Astrocyte (in vitro differentiated cells and primary cell): ENCODE results near the gene FAM3A. TPM values are rescaled to one million over a fixed set of nuclear protein-coding genes. Genes with fewer than 3 reads are reported as not detected.

Experiments used
- DNase-seq: peaks from one replicate; pipeline ENCODE4 v3.0.0-alpha.2; 2010; ENCODE audit warnings: low read depth
- FAIRE-seq: peaks from 2 replicates; lab custom pipeline; 2011; peaks lifted over from hg19 to GRCh38; lab: Jason Lieb, UNC
- H2AFZ ChIP-seq: 2 replicates; pipeline ENCODE4 v1.6.0; 2012; ENCODE audit warnings: low read depth, low read length, inconsistent platforms
- H3K27ac ChIP-seq: 2 replicates; pipeline ENCODE4 v1.5.1; 2011; ENCODE audit warnings: low read depth, low read length, inconsistent platforms
- H3K27me3 ChIP-seq: 2 replicates; pipeline ENCODE4 v1.6.0; 2011; ENCODE audit warnings: low read length, inconsistent platforms; ENCODE audit not compliant: insufficient read depth
- H3K36me3 ChIP-seq: 2 replicates; pipeline ENCODE4 v1.5.1; 2011; ENCODE audit warnings: low read length, inconsistent platforms; ENCODE audit not compliant: insufficient read depth
- H3K4me1 ChIP-seq: 2 replicates; pipeline ENCODE4 v1.5.1; 2011; ENCODE audit warnings: low read length, inconsistent platforms; ENCODE audit not compliant: insufficient read depth
- H3K4me2 ChIP-seq: 2 replicates; pipeline ENCODE4 v1.6.0; 2012; ENCODE audit warnings: low read length, inconsistent platforms
- H3K4me3 ChIP-seq: 2 replicates; pipeline ENCODE4 v1.5.1; 2011; ENCODE audit warnings: low read depth, mild to moderate bottlenecking, low read length, inconsistent platforms; ENCODE audit not compliant: insufficient read depth
- H3K79me2 ChIP-seq: 2 replicates; pipeline ENCODE4 v1.6.0; 2012; ENCODE audit warnings: mild to moderate bottlenecking, low read length, inconsistent platforms; ENCODE audit not compliant: insufficient read depth
- H3K9ac ChIP-seq: 2 replicates; pipeline ENCODE4 v1.6.0; 2012; ENCODE audit warnings: mild to moderate bottlenecking, low read length, inconsistent platforms
- H3K9me3 ChIP-seq: 2 replicates; pipeline ENCODE4 v1.5.1; 2012; ENCODE audit warnings: low read depth, mild to moderate bottlenecking, low read length, inconsistent platforms; ENCODE audit not compliant: insufficient read depth
- H4K20me1 ChIP-seq: 2 replicates; pipeline ENCODE4 v1.6.0; 2012; ENCODE audit warnings: low read length, inconsistent platforms; ENCODE audit not compliant: insufficient read depth
- H3K27ac Mint-ChIP-seq: one replicate; pipeline ENCODE4 v1.8.0; 2021; ENCODE audit warnings: mild to moderate bottlenecking, mixed read lengths; ENCODE audit not compliant: unreplicated experiment
- H3K27me3 Mint-ChIP-seq: one replicate; pipeline ENCODE4 v1.8.0; 2021; ENCODE audit warnings: low read depth, mixed read lengths; ENCODE audit not compliant: unreplicated experiment
- H3K36me3 Mint-ChIP-seq: one replicate; pipeline ENCODE4 v1.8.0; 2021; ENCODE audit warnings: low read depth, mixed read lengths; ENCODE audit not compliant: unreplicated experiment
- H3K4me1 Mint-ChIP-seq: one replicate; pipeline ENCODE4 v1.8.0; 2021; ENCODE audit warnings: low read depth, mixed read lengths; ENCODE audit not compliant: unreplicated experiment
- H3K4me3 Mint-ChIP-seq: one replicate; pipeline ENCODE4 v1.8.0; 2021; ENCODE audit warnings: mild to moderate bottlenecking, moderate library complexity, mixed read lengths; ENCODE audit not compliant: unreplicated experiment
- H3K9me3 Mint-ChIP-seq: one replicate; pipeline ENCODE4 v1.8.0; 2021; ENCODE audit warnings: mild to moderate bottlenecking, mixed read lengths; ENCODE audit not compliant: unreplicated experiment
- CTCF ChIP-seq: IDR thresholded peaks from 2 replicates; pipeline ENCODE4 v1.5.1; 2011; ENCODE audit warnings: low read depth, mild to moderate bottlenecking, inconsistent platforms, low read length, moderate library complexity; ENCODE audit not compliant: insufficient read depth
- EZH2 ChIP-seq: IDR thresholded peaks from 2 replicates; pipeline ENCODE4 v1.6.1; 2012; ENCODE audit warnings: mild to moderate bottlenecking, low read length, inconsistent platforms; ENCODE audit not compliant: insufficient read depth
- total RNA-seq: library from RNA; stranded (reverse); gene quantifications from 2 replicates; pipeline ENCODE4 v1.2.1, GENCODE V29; 2021

FAM3A gene
- total RNA-seq, 1 donor from 2014 or later: 20.9 TPM

GRCh38 chrX:154486052-154486395, 30.0 kb downstream of the FAM3A start:
- no peaks in the 10 kb centered on the region for H4K20me1 ChIP-seq
- no peak for DNase-seq

GRCh38 chrX:154485150-154486051, 30.6 kb downstream of the FAM3A start:
- DNase-seq (no peak), FAIRE-seq (no peak)
- Histone ChIP-seq H3K79me2 (peaks cover 34% of the 10 kb centered on the region), H3K9ac (peak overlapping the region; percentile 68), H2AFZ (no peak overlapping the region), H3K27ac (no peak overlapping the region), H4K20me1 (no peaks in the 10 kb centered on the region), H3K4me3 (peak overlapping the region; percentile 51), H3K9me3 (no peaks in the 10 kb centered on the region), H3K36me3 (no peaks in the 10 kb centered on the region), H3K27me3 (no peaks in the 10 kb centered on the region), H3K4me2 (peak overlapping the region; percentile 82), H3K4me1 (peaks cover 18% of the 10 kb centered on the region)
- peak overlapping the region; percentile 47 for H3K27ac Mint-ChIP-seq
- H3K36me3 Mint-ChIP-seq: peaks cover 4% of the 10 kb centered on the region
- peak overlapping the region; percentile 77 for H3K4me3 Mint-ChIP-seq
- no peaks in the 10 kb centered on the region for H3K4me1 Mint-ChIP-seq
- TF ChIP-seq EZH2 (no peak), CTCF (no peak)
- H3K9me3 Mint-ChIP-seq: no peaks in the 10 kb centered on the region
- H3K27me3 Mint-ChIP-seq: no peaks in the 10 kb centered on the region

More at GRCh38 chrX:154486052-154486395, 30.0 kb downstream of the FAM3A start:
- peak overlapping the region; percentile 51 for H3K4me3 ChIP-seq
- FAIRE-seq: no peak
- H3K27ac Mint-ChIP-seq: no peak overlapping the region
- H3K4me3 Mint-ChIP-seq: no peak overlapping the region
- H3K36me3 Mint-ChIP-seq: peaks cover 4% of the 10 kb centered on the region
- H3K9me3 Mint-ChIP-seq: no peaks in the 10 kb centered on the region
- TF ChIP-seq EZH2 (no peak), CTCF (no peak)
- peak overlapping the region; percentile 68 for H3K9ac ChIP-seq
- H3K4me1 Mint-ChIP-seq: no peaks in the 10 kb centered on the region
- no peak overlapping the region for H3K27ac ChIP-seq
- H3K27me3 Mint-ChIP-seq: no peaks in the 10 kb centered on the region
- H3K36me3 ChIP-seq: no peaks in the 10 kb centered on the region
- H3K27me3 ChIP-seq: no peaks in the 10 kb centered on the region
- H3K9me3 ChIP-seq: no peaks in the 10 kb centered on the region
- H2AFZ ChIP-seq: no peak overlapping the region
- peaks cover 34% of the 10 kb centered on the region for H3K79me2 ChIP-seq
- H3K4me1 ChIP-seq: peaks cover 18% of the 10 kb centered on the region
- peak overlapping the region; percentile 82 for H3K4me2 ChIP-seq
